ENCODE results near the gene TSPAN31.

TSPAN31 gene

GRCh38 chr12:57796996-57797395, 52.2 kb downstream of the TSPAN31 start:
- no peaks in the 10 kb centered on the region for H3K27me3 ChIP-seq (ENCODE audit: control insufficient read depth in 3 of 3, insufficient read depth in 3 of 3, low read depth in 1 of 3, low read length in 3 of 3)
- no CpG with 5 or more reads among the region's 1 CpG for WGBS, 2 donors (ENCODE audit: extremely low coverage in 2 of 2, insufficient read length in 2 of 2, insufficient replicate concordance in 1 of 2)
- H2BK12ac ChIP-seq (ENCODE audit: low read length) = no peak overlapping the region
- no peak overlapping the region for H4K8ac ChIP-seq (ENCODE audit: low read depth, low read length)
- H2BK15ac ChIP-seq (ENCODE audit: low read length) = no peak overlapping the region
- no peak overlapping the region for H3K4me3 ChIP-seq (ENCODE audit: low read length in 2 of 2)
- no peaks in the 10 kb centered on the region for H3K79me1 ChIP-seq (ENCODE audit: low read depth, low read length)
- no peak overlapping the region for H3K14ac ChIP-seq (ENCODE audit: low read length)
- no peaks in the 10 kb centered on the region for H3K4me1 ChIP-seq (ENCODE audit: control insufficient read depth in 2 of 2, insufficient read depth in 1 of 2, low read depth in 1 of 2, low read length in 2 of 2)
- no peak overlapping the region for H3K4me2 ChIP-seq (ENCODE audit: insufficient read depth, low read length, poor library complexity, severe bottlenecking)
- no peak overlapping the region for H2BK5ac ChIP-seq (ENCODE audit: low read length)
- no peak overlapping the region for H3K27ac ChIP-seq (replicated peaks; ENCODE audit: low read length)
- H3K23ac ChIP-seq (ENCODE audit: low read depth, low read length, poor library complexity) = no peak overlapping the region
- H2AK5ac ChIP-seq (ENCODE audit: low read depth, low read length) = no peak overlapping the region
- H3K9ac ChIP-seq (ENCODE audit: low read depth, low read length, poor library complexity) = no peak overlapping the region
- H2AFZ ChIP-seq (ENCODE audit: low read length) = no peak overlapping the region
- H3K36me3 ChIP-seq (replicated peaks in 1 of 2; ENCODE audit: control insufficient read depth in 2 of 2, insufficient read depth in 2 of 2, low read length in 2 of 2) = peaks cover 20 to 88% of the 10 kb centered on the region in 2 donors
- no peak overlapping the region for H3K18ac ChIP-seq (ENCODE audit: low read length)
- no peak overlapping the region for H3K4ac ChIP-seq (ENCODE audit: low read length)
- H2BK120ac ChIP-seq (ENCODE audit: low read depth, low read length) = no peak overlapping the region
- DNase-seq (ENCODE audit: low spot score) = no peak
- no peak overlapping the region for H4K91ac ChIP-seq (ENCODE audit: low read depth, low read length, poor library complexity)
- H3K9me3 ChIP-seq (replicated peaks in 1 of 2; ENCODE audit: control insufficient read depth in 2 of 2, insufficient read depth in 1 of 2, low read depth in 1 of 2, low read length in 2 of 2) = no peaks in the 10 kb centered on the region

DNA sequence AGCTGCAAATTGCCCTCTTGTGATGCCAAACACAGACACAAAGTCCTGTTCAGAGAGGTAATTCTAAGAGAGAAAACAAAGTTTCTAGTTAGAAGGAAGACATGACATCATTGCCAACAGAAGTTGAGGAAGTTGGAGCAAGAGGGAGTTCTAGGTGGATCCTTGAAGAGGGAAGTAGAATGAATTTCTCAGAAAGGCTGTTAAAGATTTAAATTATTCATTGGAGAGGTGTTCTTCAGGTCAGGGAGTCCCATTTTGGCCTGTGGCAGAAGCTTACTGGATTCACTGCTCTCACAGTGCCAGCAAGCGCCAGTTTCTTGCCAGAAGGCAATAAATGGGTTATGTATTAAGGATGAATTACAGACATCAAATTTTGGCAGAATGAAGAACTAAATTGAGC, 53.1 kb downstream of the TSPAN31 start:
- Histone ChIP-seq H3K4ac (ENCODE audit: low read length) (no peak overlapping the region), H2BK12ac (ENCODE audit: low read length) (no peak overlapping the region), H2AK5ac (ENCODE audit: low read depth, low read length) (no peak overlapping the region), H3K23ac (ENCODE audit: low read depth, low read length, poor library complexity) (no peak overlapping the region), H2BK120ac (ENCODE audit: low read depth, low read length) (no peak overlapping the region), H2BK15ac (ENCODE audit: low read length) (no peak overlapping the region), H3K9me3 (replicated peaks in 1 of 2; ENCODE audit: control insufficient read depth in 2 of 2, insufficient read depth in 1 of 2, low read depth in 1 of 2, low read length in 2 of 2) (no peaks in the 10 kb centered on the region), H3K27ac (replicated peaks; ENCODE audit: low read length) (no peak overlapping the region), H3K18ac (ENCODE audit: low read length) (no peak overlapping the region), H3K4me3 (ENCODE audit: low read length in 2 of 2) (no peak overlapping the region), H3K27me3 (ENCODE audit: control insufficient read depth in 3 of 3, insufficient read depth in 3 of 3, low read depth in 1 of 3, low read length in 3 of 3) (no peaks in the 10 kb centered on the region), H3K9ac (ENCODE audit: low read depth, low read length, poor library complexity) (no peak overlapping the region), H3K14ac (ENCODE audit: low read length) (no peak overlapping the region), H2AFZ (ENCODE audit: low read length) (no peak overlapping the region), H2BK5ac (ENCODE audit: low read length) (no peak overlapping the region), H4K8ac (ENCODE audit: low read depth, low read length) (no peak overlapping the region), H3K4me1 (ENCODE audit: control insufficient read depth in 2 of 2, insufficient read depth in 1 of 2, low read depth in 1 of 2, low read length in 2 of 2) (no peaks in the 10 kb centered on the region), H4K91ac (ENCODE audit: low read depth, low read length, poor library complexity) (no peak overlapping the region), H3K4me2 (ENCODE audit: insufficient read depth, low read length, poor library complexity, severe bottlenecking) (no peak overlapping the region), H3K79me1 (ENCODE audit: low read depth, low read length) (no peaks in the 10 kb centered on the region), H3K36me3 (replicated peaks in 1 of 2; ENCODE audit: control insufficient read depth in 2 of 2, insufficient read depth in 2 of 2, low read length in 2 of 2) (peaks cover 19 to 88% of the 10 kb centered on the region in 2 donors)
- no CpG with 5 or more reads among the region's 1 CpG for WGBS, 2 donors (ENCODE audit: extremely low coverage in 2 of 2, insufficient read length in 2 of 2, insufficient replicate concordance in 1 of 2)
- DNase-seq (ENCODE audit: low spot score) = no peak

Data from neuronal stem cell (in vitro differentiated cells).